TTC549 (cell line): ENCODE measurements around the gene KRT83.
"Not testable (repeated sequence)": the region's sequence is repeated elsewhere in the genome, so short reads cannot be mapped to it uniquely, and the experiment has no call there.

Experiments used
- FAIRE-seq: peaks from 2 replicates; lab custom pipeline; 2012; peaks lifted over from hg19 to GRCh38; lab: Jason Lieb, UNC

The KRT83 gene

GRCh38 chr12:52331039-52331438 lies 9.8 kb upstream of the KRT83 start:
- FAIRE-seq = no peak

- no peak for FAIRE-seq
Observed at GRCh38 chr12:52327830-52328500, 6.8 kb upstream of the KRT83 start.

DNA sequence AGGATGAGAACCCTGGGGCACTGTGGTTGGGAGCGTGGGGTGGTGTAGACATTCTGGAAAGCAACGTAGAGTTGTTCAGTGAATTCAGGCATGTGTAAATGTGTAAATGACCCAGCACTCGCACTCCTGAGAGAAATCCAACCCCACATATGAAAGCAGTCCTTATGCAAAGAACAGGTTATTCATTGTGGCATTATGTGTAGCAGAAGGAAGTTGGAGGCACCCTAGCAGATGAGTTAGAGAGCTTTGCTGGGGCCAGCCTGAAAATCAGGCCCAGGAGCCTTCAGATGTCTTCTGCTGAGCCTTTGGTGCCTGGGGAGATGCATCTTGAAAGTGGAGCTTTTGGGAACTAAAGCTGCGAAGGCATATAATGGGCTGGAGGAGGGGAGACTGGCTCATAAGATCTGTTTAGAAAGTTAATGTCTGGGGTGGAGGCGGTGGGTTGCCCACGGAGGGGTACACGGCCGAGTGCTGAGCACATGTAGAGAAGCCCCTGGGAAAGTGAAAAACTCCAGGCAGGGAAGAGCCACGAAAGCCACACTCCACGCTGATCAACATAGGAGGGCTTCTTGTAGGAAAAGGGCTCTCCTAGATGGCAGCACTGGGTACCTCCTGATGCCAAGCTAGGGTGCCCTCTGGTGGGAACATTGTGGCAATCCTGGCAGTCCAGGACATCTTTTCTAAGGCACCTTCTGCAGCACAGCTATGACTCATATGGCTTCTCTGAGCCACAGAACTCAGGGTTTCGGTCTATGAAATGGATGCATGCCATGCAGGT lies 6.0 kb upstream of the KRT83 start:
- FAIRE-seq = no peak

DNA sequence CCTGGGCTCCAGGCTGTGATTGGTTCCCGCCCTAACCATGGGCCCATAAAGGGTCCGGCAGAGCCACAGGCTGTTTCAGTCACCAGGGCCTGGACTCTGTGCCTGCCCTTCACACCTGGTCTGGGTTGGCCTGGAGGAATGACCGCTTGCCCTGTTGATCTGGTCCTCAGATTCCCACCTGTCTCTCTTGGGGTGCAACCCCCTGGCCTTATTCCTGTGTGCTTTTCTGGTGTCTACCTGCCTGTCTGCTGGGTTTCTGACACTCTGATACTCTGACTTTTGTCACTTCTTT lies 2.9 kb upstream of the KRT83 start:
- no peak for FAIRE-seq

GRCh38 chr12:52323416-52324152 lies 2.4 kb upstream of the KRT83 start:
- no peak for FAIRE-seq

- FAIRE-seq = no peak
Observed at GRCh38 chr12:52323001-52323400, 1.8 kb upstream of the KRT83 start.

DNA sequence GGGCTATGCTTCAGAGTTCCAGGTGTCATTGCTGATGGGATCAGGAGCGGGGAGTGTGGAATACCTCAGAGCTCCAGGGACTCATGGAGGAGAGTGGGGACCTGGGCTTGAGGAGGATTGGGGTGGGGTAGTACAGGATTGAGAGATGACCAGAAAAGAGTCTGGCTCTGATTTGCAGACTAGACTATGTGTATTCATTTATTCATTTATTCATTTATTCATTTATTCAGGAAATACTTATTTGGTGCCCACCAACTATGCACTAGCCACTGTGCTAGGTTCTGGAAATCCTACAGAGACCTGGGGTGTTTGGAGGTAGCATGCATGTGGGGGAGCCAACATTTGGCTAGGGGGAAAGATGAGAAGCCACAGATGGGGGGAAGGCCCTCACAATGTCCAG lies 871 bp upstream of the KRT83 start:
- FAIRE-seq = no peak

GRCh38 chr12:52321418-52321817 lies 220 bp upstream of the KRT83 start:
- FAIRE-seq = no peak

DNA sequence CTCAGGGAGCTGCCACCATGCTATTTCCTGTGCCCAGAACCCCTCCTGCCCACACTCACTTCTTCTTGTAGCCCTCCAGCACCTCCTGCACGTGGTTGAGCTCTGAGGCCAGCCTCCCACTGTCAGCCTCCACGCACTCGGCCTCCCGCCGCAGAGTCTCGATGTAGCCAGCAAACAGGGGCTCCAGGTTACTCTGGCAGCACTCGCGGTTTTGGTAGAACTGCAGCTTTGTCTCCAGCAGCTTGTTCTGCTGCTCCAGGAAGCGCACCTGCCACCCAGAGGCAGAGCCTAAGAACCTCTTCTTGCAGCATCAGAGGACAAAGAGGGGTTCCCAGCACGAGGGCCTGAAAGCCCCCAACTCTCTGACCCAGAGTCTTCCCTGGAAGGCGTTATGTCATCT lies 2.1 kb downstream of the KRT83 start:
- no peak for FAIRE-seq

DNA sequence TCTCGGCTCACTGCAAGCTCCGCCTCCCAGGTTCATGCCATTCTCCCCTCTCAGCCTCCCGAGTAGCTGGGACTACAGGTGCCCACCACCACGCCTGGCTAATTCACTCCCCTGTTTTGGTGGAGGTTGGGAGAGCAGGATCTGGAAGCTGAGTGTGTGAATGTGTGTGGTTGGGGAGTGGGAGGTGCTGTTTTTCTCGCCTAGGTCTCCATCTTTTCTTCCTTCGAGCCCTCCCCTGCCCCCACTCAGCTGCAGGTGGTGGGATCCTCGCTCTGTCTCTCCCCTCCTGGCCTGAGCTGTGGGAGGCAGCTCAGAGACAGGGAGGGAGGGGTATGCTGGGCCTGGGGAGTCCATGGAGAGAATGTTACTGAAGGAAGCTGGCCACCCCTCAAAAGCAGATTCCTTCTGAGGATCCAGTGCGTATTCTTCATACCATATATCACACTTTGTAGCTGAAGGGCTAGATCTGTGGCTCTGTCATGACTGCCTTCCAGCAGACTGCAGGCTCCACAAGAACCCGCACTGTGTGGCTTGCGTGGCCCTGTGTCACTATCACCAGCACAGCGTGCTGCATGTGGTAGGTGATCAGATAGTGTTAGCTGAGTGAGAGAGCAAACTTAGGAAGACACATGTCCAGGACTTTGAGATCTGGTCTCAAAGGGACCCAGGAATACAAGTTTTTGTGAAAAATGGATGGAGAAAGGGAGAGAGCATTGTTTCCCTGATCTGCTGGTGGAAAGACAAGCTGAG lies 2.8 kb downstream of the KRT83 start:
- FAIRE-seq = no peak

- FAIRE-seq = no peak
Observed at GRCh38 chr12:52317468-52318052, 3.6 kb downstream of the KRT83 start.

DNA sequence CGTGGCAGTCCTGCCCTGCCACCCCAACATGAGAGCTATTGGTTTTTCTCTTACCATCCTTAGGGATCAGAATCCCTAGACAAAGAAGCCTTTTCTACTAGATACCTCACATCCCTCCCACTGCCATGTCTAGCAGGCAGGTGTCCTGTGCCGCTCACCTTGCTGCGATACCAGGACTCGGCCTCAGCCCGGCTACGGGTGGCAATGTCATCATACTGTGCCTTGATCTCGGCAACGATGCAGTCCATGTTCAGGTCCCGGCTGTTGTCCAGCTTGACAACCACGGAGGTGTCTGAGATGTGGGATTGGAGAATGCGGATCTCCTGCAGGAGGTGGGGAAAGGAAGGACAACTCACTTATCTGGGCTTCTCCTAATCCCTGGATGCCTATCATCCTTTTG lies 4.5 kb downstream of the KRT83 start:
- no peak for FAIRE-seq

GRCh38 chr12:52316290-52316689 lies 4.9 kb downstream of the KRT83 start:
- no peak for FAIRE-seq

- not testable (repeated sequence) for FAIRE-seq
Observed at GRCh38 chr12:52315721-52316120, 5.5 kb downstream of the KRT83 start.

GRCh38 chr12:52314511-52314910 lies 6.7 kb downstream of the KRT83 start:
- FAIRE-seq = no peak

DNA sequence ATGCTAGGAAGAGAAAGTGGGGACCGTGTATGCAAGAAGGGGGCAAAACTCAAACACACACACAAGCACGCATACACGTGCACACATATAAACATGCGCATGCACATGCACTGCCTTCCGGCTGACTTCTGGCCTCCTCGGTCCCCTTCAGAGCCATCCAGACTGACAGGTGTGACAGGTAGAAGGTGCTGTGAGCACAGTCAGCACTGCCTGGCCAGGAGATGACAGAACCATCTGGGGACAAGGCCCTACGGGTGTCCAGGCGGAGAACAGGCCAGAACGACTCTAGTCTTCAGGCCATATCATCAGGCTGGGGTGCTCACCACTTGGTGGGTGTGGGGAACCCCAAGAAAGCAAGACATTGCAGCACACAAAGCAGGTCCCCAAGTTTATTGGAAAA lies 7.3 kb downstream of the KRT83 start:
- no peak for FAIRE-seq

- no peak for FAIRE-seq
Observed at GRCh38 chr12:52313461-52313860, 7.7 kb downstream of the KRT83 start.

DNA sequence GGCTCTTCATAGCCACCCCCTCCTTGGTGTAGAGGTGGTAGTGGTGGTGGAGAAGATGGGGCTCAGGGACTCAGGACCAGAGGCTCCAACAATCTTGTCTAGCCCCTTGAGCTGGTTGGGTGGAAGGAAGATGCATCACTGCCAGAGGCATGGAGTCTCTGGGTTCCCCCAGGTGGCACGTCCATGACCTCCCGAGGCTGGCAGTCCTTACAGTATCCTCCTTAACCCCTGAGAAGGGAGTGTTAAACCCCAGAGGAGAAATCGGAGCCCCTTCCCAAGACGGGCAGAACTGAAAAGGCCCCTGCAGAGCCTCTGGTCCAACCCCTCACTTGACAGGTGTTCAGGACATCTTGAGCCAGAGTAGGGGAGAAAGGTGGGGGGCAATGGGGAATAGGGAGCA lies 9.1 kb downstream of the KRT83 start:
- FAIRE-seq = no peak

- no peak for FAIRE-seq
Observed at GRCh38 chr12:52311285-52311648, 9.9 kb downstream of the KRT83 start.

GRCh38 chr12:52310622-52311284 lies 10.4 kb downstream of the KRT83 start:
- no peak for FAIRE-seq

- no peak for FAIRE-seq
Observed at GRCh38 chr12:52308806-52309425, 12.3 kb downstream of the KRT83 start.
